GM10266 (cell line): ENCODE results near the gene GRM1.
"Not testable (repeated sequence)": the region's sequence is repeated elsewhere in the genome, so short reads cannot be mapped to it uniquely, and the experiment has no call there.

Source experiments
- DNase-seq: peaks from one replicate; pipeline ENCODE4 v3.0.0; 2012; ENCODE audit errors: extremely low spot score
- TF ChIP-seq, protein P1 (sequence below): IDR thresholded peaks from 2 replicates; pipeline ENCODE4 v1.5.1; 2012; ENCODE audit warnings: mild to moderate bottlenecking, low read depth; ENCODE audit not compliant: control insufficient read depth, insufficient read depth; ENCODE audit errors: missing control alignments

GRM1 gene

DNA sequence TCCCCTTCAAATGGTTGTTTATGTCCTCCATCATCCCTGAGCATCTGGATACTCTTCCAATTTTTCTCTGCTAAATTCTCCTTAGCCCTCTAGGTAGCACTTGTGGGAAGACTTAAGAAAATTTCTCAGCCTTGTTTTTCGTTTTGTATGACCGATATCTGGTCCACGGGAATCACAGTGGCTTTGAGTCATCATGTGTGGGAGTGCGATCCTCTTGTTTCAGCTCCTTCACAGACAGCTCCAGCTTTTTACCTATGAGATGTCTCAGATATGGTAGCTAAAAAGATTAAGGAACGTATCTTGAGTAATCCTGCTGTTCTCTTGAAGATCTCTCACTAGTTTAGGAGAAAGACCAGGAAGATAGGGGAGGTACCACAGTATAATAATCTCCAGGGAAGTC lies 196.1 kb downstream of the GRM1 start:
- TF ChIP-seq, protein P1, sequence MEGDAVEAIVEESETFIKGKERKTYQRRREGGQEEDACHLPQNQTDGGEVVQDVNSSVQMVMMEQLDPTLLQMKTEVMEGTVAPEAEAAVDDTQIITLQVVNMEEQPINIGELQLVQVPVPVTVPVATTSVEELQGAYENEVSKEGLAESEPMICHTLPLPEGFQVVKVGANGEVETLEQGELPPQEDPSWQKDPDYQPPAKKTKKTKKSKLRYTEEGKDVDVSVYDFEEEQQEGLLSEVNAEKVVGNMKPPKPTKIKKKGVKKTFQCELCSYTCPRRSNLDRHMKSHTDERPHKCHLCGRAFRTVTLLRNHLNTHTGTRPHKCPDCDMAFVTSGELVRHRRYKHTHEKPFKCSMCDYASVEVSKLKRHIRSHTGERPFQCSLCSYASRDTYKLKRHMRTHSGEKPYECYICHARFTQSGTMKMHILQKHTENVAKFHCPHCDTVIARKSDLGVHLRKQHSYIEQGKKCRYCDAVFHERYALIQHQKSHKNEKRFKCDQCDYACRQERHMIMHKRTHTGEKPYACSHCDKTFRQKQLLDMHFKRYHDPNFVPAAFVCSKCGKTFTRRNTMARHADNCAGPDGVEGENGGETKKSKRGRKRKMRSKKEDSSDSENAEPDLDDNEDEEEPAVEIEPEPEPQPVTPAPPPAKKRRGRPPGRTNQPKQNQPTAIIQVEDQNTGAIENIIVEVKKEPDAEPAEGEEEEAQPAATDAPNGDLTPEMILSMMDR = no peak
- DNase-seq = no peak

GRCh38 chr6:146240322-146240721 lies 211.5 kb downstream of the GRM1 start:
- no peak for DNase-seq
- TF ChIP-seq, protein P1 = no peak

DNA sequence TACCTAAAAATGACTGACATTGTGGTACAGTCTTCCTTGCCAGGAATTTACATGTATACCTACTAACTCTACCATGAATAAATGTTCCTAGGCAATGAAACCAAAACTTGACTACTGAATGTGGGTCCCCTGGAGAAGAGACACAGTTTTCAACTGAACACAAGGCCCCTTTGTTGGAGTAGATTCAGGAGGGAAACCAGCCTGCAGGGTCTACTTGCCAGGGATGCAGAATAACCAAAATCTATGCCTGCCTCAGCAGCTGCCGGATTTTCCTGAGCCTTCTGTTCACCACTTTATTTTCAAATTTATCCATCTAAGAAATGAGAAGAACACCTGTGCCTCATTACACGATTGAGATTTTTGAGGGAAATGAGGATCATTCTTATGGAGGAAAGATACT lies 211.9 kb downstream of the GRM1 start:
- TF ChIP-seq, protein P1 = no peak

DNA sequence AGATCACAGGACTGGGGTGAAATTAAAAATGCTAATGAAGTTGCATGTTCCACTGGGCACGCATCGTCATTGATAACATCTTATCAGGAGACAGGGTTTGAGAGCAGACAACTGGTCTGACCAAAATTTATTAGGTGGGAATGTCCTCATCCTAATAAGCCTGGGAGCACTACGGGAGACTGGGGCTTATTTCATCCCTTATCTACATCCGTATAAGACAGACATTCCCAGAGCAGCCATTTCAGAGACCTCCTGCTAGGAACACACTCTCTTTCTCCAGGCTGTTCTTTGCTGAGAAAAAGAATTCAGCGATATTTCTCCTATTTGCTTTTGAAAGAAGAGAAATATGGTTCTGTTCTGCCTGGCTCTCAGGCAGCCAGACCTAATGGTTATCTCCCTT lies 214.8 kb downstream of the GRM1 start:
- not testable (repeated sequence) for DNase-seq

More for the DNA sequence above, 211.9 kb downstream of the GRM1 start:
- DNase-seq = no peak

GRCh38 chr6:146244630-146245143 lies 215.8 kb downstream of the GRM1 start:
- DNase-seq = no peak
- TF ChIP-seq, protein P1 = no peak

DNA sequence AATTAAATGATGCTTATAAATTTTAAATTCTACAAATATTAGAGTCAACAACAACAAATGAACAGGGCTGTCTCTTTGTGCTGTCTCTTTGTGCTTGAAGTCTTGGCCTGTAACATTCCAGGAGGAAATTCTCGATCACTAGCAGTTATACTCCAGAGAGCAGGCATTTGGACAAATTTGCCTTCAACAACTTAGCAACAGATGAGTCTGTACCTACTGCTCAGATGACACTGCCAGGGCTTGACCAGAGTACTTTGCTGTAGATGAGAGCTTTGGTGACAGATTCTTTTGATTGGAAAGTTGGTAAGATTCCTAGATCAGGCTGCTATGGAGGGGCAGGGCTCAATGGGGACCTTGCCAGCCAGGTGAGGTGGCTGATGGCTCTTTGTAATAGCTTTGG lies 217.2 kb downstream of the GRM1 start:
- TF ChIP-seq, protein P1 = no peak
- no peak for DNase-seq

GRCh38 chr6:146253691-146254090 lies 224.8 kb downstream of the GRM1 start:
- TF ChIP-seq, protein P1 = no peak
- DNase-seq = no peak

GRCh38 chr6:146258206-146258605 lies 229.3 kb downstream of the GRM1 start:
- no peak for DNase-seq
- TF ChIP-seq, protein P1 = no peak
